ENCODE results near the gene UNCX. TPM values are rescaled to one million over a fixed set of nuclear protein-coding genes. Genes with fewer than 3 reads are reported as not detected.

Gene UNCX
- total RNA-seq, 6 experiments from 2014 or later, result not detected

GRCh38 chr7:1220977-1221745 is 11.5 kb upstream of the UNCX start:
- no peak for ATAC-seq
- Histone ChIP-seq H3K9me3 (no peaks in the 10 kb centered on the region), H3K36me3 (no peaks in the 10 kb centered on the region), H3K4me3 (no peak overlapping the region), H3K27ac (no peak overlapping the region), H3K27me3 (peaks cover 4 to 24% of the 10 kb centered on the region in 2 donors), H3K4me1 (no peaks in the 10 kb centered on the region)
- DNase-seq, result no peak
- intact Hi-C loops (cut with DNase I), result no loop called here
- TF ChIP-seq CTCF (IDR thresholded peaks at IDR 0.05), result no peak
- no peak for TF ChIP-seq POLR2A (IDR thresholded peaks at IDR 0.05)
- 44% methylated on average over 20 of the region's 22 CpGs for WGBS (ENCODE audit: insufficient coverage, low coverage, low lambda C conversion rate, missing lambda C conversion rate)

- Histone ChIP-seq H3K36me3 (no peaks in the 10 kb centered on the region), H3K27ac (no peak overlapping the region), H3K9me3 (no peaks in the 10 kb centered on the region), H3K27me3 (peaks cover 4 to 45% of the 10 kb centered on the region in 2 donors), H3K4me1 (no peaks in the 10 kb centered on the region), H3K4me3 (no peak overlapping the region)
- DNase-seq, result no peak
- peak in 1 of 4 donors; percentile 5 for TF ChIP-seq CTCF (IDR thresholded peaks at IDR 0.05)
- no peak for TF ChIP-seq POLR2A (IDR thresholded peaks at IDR 0.05)
- intact Hi-C loops (cut with DNase I), result no loop called here
- no peak for ATAC-seq
- WGBS (ENCODE audit: insufficient coverage, low coverage, low lambda C conversion rate, missing lambda C conversion rate), result 20% methylated on average over 1 of the region's 23 CpGs
These were observed 9.3 kb upstream of the UNCX start for GRCh38 chr7:1223196-1223981.

GRCh38 chr7:1224086-1224716 is 8.5 kb upstream of the UNCX start:
- WGBS (ENCODE audit: insufficient coverage, low coverage, low lambda C conversion rate, missing lambda C conversion rate), result 2% methylated on average over 29 of the region's 66 CpGs
- Histone ChIP-seq H3K27me3 (peaks cover 4 to 53% of the 10 kb centered on the region in 2 donors), H3K27ac (no peak overlapping the region), H3K36me3 (no peaks in the 10 kb centered on the region), H3K9me3 (no peaks in the 10 kb centered on the region), H3K4me1 (no peaks in the 10 kb centered on the region), H3K4me3 (no peak overlapping the region)
- no peak for ATAC-seq
- intact Hi-C loops (cut with DNase I), result no loop called here
- TF ChIP-seq POLR2A (IDR thresholded peaks at IDR 0.05), result no peak
- TF ChIP-seq CTCF (IDR thresholded peaks at IDR 0.05), result no peak
- DNase-seq, result no peak

- Histone ChIP-seq H3K4me1 (no peaks in the 10 kb centered on the region), H3K4me3 (no peak overlapping the region), H3K27me3 (peaks cover 4 to 58% of the 10 kb centered on the region in 2 donors), H3K9me3 (no peaks in the 10 kb centered on the region), H3K27ac (no peak overlapping the region), H3K36me3 (no peaks in the 10 kb centered on the region)
- WGBS (ENCODE audit: insufficient coverage, low coverage, low lambda C conversion rate, missing lambda C conversion rate), result under 1% methylated on average over 11 of the region's 11 CpGs
- ATAC-seq (no peak), DNase-seq (no peak)
- intact Hi-C loops (cut with DNase I), result no loop called here
- TF ChIP-seq POLR2A (IDR thresholded peaks at IDR 0.05) (no peak), CTCF (IDR thresholded peaks at IDR 0.05) (no peak)
These were observed 7.6 kb upstream of the UNCX start for GRCh38 chr7:1225030-1225429.
